ENCODE data around the gene TBCD. TPM values are rescaled to one million over a fixed set of nuclear protein-coding genes. Genes with fewer than 3 reads are reported as not detected.
A peak's percentile ranks its signal among the peaks of the same experiment; 100 is the strongest.

Gene TBCD
- total RNA-seq, 1 experiment from 2014 or later: 129 TPM

DNA sequence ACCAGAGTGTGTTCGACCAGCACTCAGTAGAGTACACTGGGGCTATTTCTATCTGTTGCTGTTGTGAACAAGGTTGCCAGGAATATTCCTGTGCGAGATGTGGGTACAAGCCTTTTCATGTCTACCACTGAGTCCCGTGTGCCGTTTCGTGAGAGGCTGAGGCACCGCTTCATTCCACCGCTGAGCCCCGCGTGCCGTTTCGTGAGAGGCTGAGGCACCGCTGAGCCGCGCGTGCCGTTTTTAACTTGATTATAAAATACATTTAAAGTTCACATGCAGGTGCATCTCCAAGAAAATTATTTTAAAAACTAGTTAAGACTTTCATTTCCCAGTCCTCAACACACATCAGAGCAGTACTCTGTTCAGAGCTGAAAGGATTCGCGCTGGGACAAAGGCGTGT, 166.6 kb downstream of the TBCD start:
- Mint-ChIP-seq H3K9me3 (peaks cover 0 to 3% of the 10 kb centered on the region in 2 experiments; a peak in 2 of 5 replicates), H3K27me3 (ENCODE audit: low read depth) (no peaks in the 10 kb centered on the region), H3K36me3 (ENCODE audit: insufficient read depth in 1 of 3, low read depth in 3 of 3) (peaks cover 34 to 54% (median 42%) of the 10 kb centered on the region in 3 experiments), H3K4me1 (no peaks in the 10 kb centered on the region), H3K4me3 (no peak overlapping the region), H3K27ac (peak overlapping the region in 1 of 3 experiments; percentile 81; a peak in 2 of 7 replicates)
- Histone ChIP-seq H2BK12ac (ENCODE audit: insufficient read length, low read depth, low read length) (no peak overlapping the region), H3T11ph (ENCODE audit: low read length) (no peak overlapping the region), H3K56ac (ENCODE audit: insufficient read length, low read depth, low read length) (no peak overlapping the region), H3K9me3 (ENCODE audit: control insufficient read depth, low read depth, low read length) (no peaks in the 10 kb centered on the region), H4K20me1 (ENCODE audit: control insufficient read depth, insufficient read depth, insufficient read length) (no peaks in the 10 kb centered on the region), H3K9ac (ENCODE audit: extremely low read depth, insufficient read length, low read length) (no peak overlapping the region), H4K91ac (ENCODE audit: insufficient read length, low read depth, low read length) (no peak overlapping the region), H3K27me3 (ENCODE audit: insufficient read depth, low read length) (no peaks in the 10 kb centered on the region), H2BK20ac (ENCODE audit: low read depth, low read length, poor library complexity, severe bottlenecking) (no peak overlapping the region), H2BK15ac (ENCODE audit: low read depth, low read length) (no peak overlapping the region), H3K4me1 (ENCODE audit: insufficient read depth, low read length) (no peaks in the 10 kb centered on the region), H2BK120ac (ENCODE audit: low read depth, low read length, poor library complexity, severe bottlenecking) (no peak overlapping the region), H3K23me2 (ENCODE audit: insufficient read length, low read depth, low read length, poor library complexity, severe bottlenecking) (no peaks in the 10 kb centered on the region), H4K8ac (replicated peaks; ENCODE audit: insufficient read length, low read depth, low read length) (no peak overlapping the region), H2BK5ac (ENCODE audit: insufficient read length, low read length) (no peak overlapping the region), H3K79me2 (ENCODE audit: insufficient read depth, low read length) (no peaks in the 10 kb centered on the region), H3K14ac (ENCODE audit: insufficient read depth, low read length) (no peak overlapping the region), H3K27ac (ENCODE audit: insufficient read length, low read depth, low read length) (no peak overlapping the region), H3K18ac (ENCODE audit: insufficient read length, low read depth, low read length) (no peak overlapping the region), H4K5ac (ENCODE audit: insufficient read length, low read depth, low read length) (no peak overlapping the region), H2AFZ (ENCODE audit: low read length) (no peak overlapping the region), H3K23ac (ENCODE audit: insufficient read length, low read depth, low read length) (no peak overlapping the region), H3K4ac (ENCODE audit: low read depth, low read length) (no peak overlapping the region), H3K4me2 (ENCODE audit: insufficient read depth, insufficient read length, low read length) (no peak overlapping the region), H3K79me1 (ENCODE audit: insufficient read depth, low read depth, low read length, poor library complexity, severe bottlenecking) (no peaks in the 10 kb centered on the region), H2AK5ac (ENCODE audit: insufficient read length, low read length) (no peak overlapping the region)
- TF ChIP-seq, protein P1, sequence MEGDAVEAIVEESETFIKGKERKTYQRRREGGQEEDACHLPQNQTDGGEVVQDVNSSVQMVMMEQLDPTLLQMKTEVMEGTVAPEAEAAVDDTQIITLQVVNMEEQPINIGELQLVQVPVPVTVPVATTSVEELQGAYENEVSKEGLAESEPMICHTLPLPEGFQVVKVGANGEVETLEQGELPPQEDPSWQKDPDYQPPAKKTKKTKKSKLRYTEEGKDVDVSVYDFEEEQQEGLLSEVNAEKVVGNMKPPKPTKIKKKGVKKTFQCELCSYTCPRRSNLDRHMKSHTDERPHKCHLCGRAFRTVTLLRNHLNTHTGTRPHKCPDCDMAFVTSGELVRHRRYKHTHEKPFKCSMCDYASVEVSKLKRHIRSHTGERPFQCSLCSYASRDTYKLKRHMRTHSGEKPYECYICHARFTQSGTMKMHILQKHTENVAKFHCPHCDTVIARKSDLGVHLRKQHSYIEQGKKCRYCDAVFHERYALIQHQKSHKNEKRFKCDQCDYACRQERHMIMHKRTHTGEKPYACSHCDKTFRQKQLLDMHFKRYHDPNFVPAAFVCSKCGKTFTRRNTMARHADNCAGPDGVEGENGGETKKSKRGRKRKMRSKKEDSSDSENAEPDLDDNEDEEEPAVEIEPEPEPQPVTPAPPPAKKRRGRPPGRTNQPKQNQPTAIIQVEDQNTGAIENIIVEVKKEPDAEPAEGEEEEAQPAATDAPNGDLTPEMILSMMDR (conservative IDR thresholded peaks at IDR 0.05): no peak
- no CpG with 5 or more reads among the region's 19 CpGs for WGBS (ENCODE audit: extremely low coverage, insufficient read length, low lambda C conversion rate)
- no peak for DNase-seq
